Left lung (tissue), 10 donors: ENCODE results near the gene NOL4L. TPM values are rescaled to one million over a fixed set of nuclear protein-coding genes. Genes with fewer than 3 reads are reported as not detected.
A peak's percentile ranks its signal among the peaks of the same experiment; 100 is the strongest.

Experiments
- ATAC-seq: fragments of 200-7000 bp; cut with Tn5 transposase; one replicate; pipeline ENCODE4 v1.9.1; 2020; ENCODE audit warnings: moderate library complexity
- DNase-seq, 4 donors: peaks; one replicate each; pipeline ENCODE4 v3.0.0-alpha.2; 2013 to 2020
- H3K27ac ChIP-seq, 2 donors: fragments of 200-600 bp; sonication (generic) in 1 of 2; one replicate each; pipeline versions ENCODE4 v1.5.0 to v1.8.0; 2020 to 2021
- H3K27me3 ChIP-seq, 2 donors: fragments of 200-600 bp; sonication (generic) in 1 of 2; one replicate each; pipeline versions ENCODE4 v1.5.0 to v1.8.0; 2020 to 2021
- H3K36me3 ChIP-seq, 2 donors: fragments of 200-600 bp; sonication (generic) in 1 of 2; one replicate each; pipeline versions ENCODE4 v1.5.0 to v1.8.0; 2020 to 2021
- H3K4me1 ChIP-seq, 2 donors: fragments of 200-600 bp; one replicate each; pipeline ENCODE4 v1.8.0; 2021
- H3K4me3 ChIP-seq, 2 donors: fragments of 200-600 bp; sonication (generic) in 1 of 2; one replicate each; pipeline versions ENCODE4 v1.5.0 to v1.8.0; 2020 to 2021; ENCODE audit warnings: mild to moderate bottlenecking in 1 of 2
- H3K9me3 ChIP-seq, 2 donors: fragments of 200-600 bp; sonication (generic) in 1 of 2; one replicate each; pipeline versions ENCODE4 v1.5.0 to v1.8.0; 2020 to 2021
- intact Hi-C, 2 donors: fragments of 100-400 bp; cut with DNase I; formaldehyde crosslinking; loops; one replicate each; pipeline versions ENCODE4 v1.11.2 to v1.14.2; 2022
- polyA plus RNA-seq, 6 donors: library from polyadenylated mRNA; unstranded; fragments of 120-200 nt; gene quantifications; one replicate each; pipeline ENCODE4 v1.2.1, GENCODE V29; 2013; ENCODE audit not compliant: insufficient read length in 6 of 6
- total RNA-seq, 2 donors: library from RNA; stranded (reverse); fragmentation: NEBNext Ultra II Directional; extraction: Animal tissue kit (Norgen Biotek cat#: 25700); gene quantifications; one replicate each; pipeline ENCODE4 v1.2.1, GENCODE V29; 2021
- TF ChIP-seq, protein P1 (sequence below), 2 donors: fragments of 200-600 bp; sonication (generic) in 1 of 2; IDR thresholded peaks; one replicate each; pipeline versions ENCODE4 v1.5.0 to v1.8.0; 2021; ENCODE audit warnings: antibody characterized with exemption in 2 of 2
- donor health status: DM: no; HTN: yes; CAD: no.
- donor health status: DM: no; HTN: no; CAD: no.

NOL4L gene
- total and polyA plus RNA-seq, 8 donors, result 16.7 to 49.0 (median 40.7) TPM

- H3K4me3 ChIP-seq, result no peak overlapping the region
- peaks cover 4 to 34% of the 10 kb centered on the region in 2 donors for H3K4me1 ChIP-seq
- no peak for ATAC-seq
- H3K27me3 ChIP-seq, result peaks cover 0 to 17% of the 10 kb centered on the region in 2 donors
- peak in 2 of 4 donors; percentile 34 to 59 for DNase-seq
- intact Hi-C loops, result no loop called here
- TF ChIP-seq, protein P1, sequence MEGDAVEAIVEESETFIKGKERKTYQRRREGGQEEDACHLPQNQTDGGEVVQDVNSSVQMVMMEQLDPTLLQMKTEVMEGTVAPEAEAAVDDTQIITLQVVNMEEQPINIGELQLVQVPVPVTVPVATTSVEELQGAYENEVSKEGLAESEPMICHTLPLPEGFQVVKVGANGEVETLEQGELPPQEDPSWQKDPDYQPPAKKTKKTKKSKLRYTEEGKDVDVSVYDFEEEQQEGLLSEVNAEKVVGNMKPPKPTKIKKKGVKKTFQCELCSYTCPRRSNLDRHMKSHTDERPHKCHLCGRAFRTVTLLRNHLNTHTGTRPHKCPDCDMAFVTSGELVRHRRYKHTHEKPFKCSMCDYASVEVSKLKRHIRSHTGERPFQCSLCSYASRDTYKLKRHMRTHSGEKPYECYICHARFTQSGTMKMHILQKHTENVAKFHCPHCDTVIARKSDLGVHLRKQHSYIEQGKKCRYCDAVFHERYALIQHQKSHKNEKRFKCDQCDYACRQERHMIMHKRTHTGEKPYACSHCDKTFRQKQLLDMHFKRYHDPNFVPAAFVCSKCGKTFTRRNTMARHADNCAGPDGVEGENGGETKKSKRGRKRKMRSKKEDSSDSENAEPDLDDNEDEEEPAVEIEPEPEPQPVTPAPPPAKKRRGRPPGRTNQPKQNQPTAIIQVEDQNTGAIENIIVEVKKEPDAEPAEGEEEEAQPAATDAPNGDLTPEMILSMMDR (IDR thresholded peaks at IDR 0.05), result no peak
- H3K27ac ChIP-seq, result no peak overlapping the region
- no peaks in the 10 kb centered on the region for H3K36me3 ChIP-seq
- H3K9me3 ChIP-seq, result no peaks in the 10 kb centered on the region
Observed at GRCh38 chr20:32527447-32528055, 57.6 kb downstream of the NOL4L start.

DNA sequence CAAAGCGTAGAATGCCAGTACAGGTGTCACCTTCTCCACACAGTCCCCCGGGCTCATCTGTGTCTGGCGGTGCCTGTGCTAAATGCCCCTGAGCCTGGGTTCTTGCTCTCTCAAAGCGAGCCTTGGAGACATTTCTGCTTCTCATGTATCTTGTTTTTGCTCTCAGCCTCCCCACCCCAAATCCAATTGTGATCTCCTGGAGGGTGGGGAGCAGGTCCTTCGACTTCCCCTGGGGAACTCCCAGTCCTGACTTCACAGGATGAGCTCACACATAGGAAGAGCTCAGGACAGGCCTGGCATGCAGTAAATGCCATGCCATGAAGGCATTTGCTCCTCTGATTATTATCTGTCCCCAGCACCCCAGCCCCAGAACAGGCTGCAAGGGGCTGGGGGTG, 58.1 kb downstream of the NOL4L start:
- intact Hi-C loops, result no loop called here
- Histone ChIP-seq H3K9me3 (no peaks in the 10 kb centered on the region), H3K4me1 (peaks cover 4 to 38% of the 10 kb centered on the region in 2 donors), H3K4me3 (no peak overlapping the region), H3K36me3 (no peaks in the 10 kb centered on the region), H3K27ac (no peak overlapping the region), H3K27me3 (peaks cover 0 to 17% of the 10 kb centered on the region in 2 donors)
- no peak for DNase-seq
- TF ChIP-seq, protein P1 (IDR thresholded peaks at IDR 0.05), result no peak
- no peak for ATAC-seq

DNA sequence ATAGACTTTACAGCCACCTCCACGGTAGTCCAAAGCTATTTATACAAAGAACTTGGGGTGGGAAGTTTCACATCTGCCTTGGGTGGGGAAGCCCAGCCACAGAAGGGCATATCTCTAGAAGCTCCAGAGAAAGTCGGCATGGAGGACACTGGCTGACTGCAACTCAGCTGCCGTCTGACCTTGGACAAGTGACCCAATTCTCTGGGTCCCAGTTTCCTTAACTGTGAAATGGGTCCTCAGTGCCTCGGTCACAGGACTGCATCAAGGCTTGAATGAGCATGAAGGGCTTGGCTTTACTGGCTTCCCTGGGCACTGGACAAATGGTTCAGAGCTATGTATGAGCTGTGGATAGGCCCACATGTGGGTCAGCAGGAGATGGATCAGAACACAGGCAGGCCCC, 58.6 kb downstream of the NOL4L start:
- intact Hi-C loops, result no loop called here
- DNase-seq, result peak in 1 of 4 donors; percentile 8
- H3K4me3 ChIP-seq, result no peak overlapping the region
- no peaks in the 10 kb centered on the region for H3K9me3 ChIP-seq
- peaks cover 4 to 43% of the 10 kb centered on the region in 2 donors for H3K4me1 ChIP-seq
- TF ChIP-seq, protein P1 (IDR thresholded peaks at IDR 0.05), result no peak
- no peak overlapping the region for H3K27ac ChIP-seq
- ATAC-seq, result no peak
- H3K27me3 ChIP-seq, result peaks cover 0 to 17% of the 10 kb centered on the region in 2 donors
- H3K36me3 ChIP-seq, result no peaks in the 10 kb centered on the region

DNA sequence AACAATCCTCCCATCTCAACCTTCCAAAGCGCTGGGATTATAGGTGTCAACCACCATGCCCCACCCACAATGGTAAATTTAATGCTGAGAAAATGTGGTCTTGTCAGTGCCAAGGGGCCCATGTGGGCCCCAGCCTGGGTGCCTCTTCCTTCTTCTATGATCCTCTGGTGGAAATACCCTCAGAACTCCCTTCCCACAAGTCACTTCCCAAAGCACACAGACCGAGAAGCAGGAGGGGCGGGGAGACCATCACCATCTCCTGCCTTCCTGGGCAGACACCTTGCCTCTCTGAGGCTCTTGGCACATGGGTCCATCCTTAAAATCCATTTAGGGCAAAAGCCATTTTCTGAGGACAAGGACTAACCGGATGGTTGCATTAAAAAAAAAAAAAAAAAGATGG, 59.0 kb downstream of the NOL4L start:
- no peaks in the 10 kb centered on the region for H3K36me3 ChIP-seq
- no peaks in the 10 kb centered on the region for H3K9me3 ChIP-seq
- DNase-seq, result peak in 1 of 4 donors; percentile 8
- intact Hi-C loops, result no loop called here
- peaks cover 4 to 44% of the 10 kb centered on the region in 2 donors for H3K4me1 ChIP-seq
- TF ChIP-seq, protein P1 (IDR thresholded peaks at IDR 0.05), result no peak
- no peak overlapping the region for H3K4me3 ChIP-seq
- H3K27me3 ChIP-seq, result peaks cover 0 to 17% of the 10 kb centered on the region in 2 donors
- no peak overlapping the region for H3K27ac ChIP-seq
- ATAC-seq, result no peak

DNA sequence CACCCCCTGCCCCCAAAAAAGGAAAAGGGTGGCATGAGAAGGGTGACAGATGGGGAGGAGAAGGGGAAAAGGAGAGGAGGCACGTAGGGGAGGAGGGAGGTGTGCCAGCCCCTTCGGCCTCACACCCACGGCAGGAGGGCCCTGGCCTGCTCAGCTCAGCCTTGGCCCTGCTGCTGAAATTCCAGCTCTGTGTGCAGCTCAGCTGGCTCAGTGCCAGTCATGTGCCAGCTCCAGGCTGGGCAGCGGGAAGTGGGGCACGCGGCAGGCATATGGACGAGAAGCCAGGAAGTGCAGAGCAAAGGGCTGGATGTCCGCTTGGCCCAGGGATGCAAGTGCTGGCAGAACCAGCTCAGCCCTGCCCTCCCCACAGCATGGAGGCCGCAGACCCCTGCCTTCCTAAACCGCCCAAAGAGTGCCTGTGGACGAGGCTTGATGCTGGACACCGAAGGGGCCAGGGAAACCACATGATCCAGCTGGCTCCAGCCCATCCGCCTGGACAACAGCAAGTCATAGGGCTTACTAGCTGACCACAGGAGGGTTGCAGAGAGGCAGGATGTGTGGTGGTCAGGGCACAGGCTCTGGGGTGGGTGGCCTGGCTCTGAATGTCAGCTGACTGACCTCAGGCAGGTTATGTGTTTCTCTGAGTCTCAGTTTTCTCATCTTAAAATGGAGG, 60.2 kb downstream of the NOL4L start:
- peaks cover 0 to 17% of the 10 kb centered on the region in 2 donors for H3K27me3 ChIP-seq
- H3K4me1 ChIP-seq, result peaks cover 4 to 44% of the 10 kb centered on the region in 2 donors
- no peak overlapping the region for H3K4me3 ChIP-seq
- H3K36me3 ChIP-seq, result no peaks in the 10 kb centered on the region
- ATAC-seq, result peak; percentile 35
- TF ChIP-seq, protein P1 (IDR thresholded peaks at IDR 0.05), result no peak
- H3K9me3 ChIP-seq, result no peaks in the 10 kb centered on the region
- no peak overlapping the region for H3K27ac ChIP-seq
- peak in 3 of 4 donors; percentile 60 to 83 (median 63) for DNase-seq
- intact Hi-C loops, result loop anchor here in 1 of 2 donors (5.0 kb wide), 1 partner anchor 127 kb away; no protein-coding TSS in a partner anchor
